ENCODE measurements around the gene BAIAP2. TPM values are rescaled to one million over a fixed set of nuclear protein-coding genes. Genes with fewer than 3 reads are reported as not detected.

BAIAP2 gene
- total and polyA plus RNA-seq, 7 donors, result 6.5 to 52.3 (median 32.6) TPM

DNA sequence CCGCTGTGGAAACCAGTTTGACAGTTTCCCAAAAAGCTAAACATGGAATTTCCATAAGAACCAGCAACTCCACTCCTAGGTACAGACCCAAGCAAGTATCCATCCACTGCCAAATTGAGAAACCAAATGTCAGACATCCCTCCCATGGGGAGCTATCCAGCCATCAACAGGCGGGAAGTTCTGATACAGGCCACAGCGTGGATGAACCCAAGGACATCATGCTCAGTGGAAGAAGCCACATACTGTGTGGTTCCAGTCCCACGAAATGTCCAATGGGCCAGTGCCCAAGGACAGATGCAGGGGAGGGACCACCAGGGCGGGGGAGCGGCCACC is 12.6 kb upstream of the BAIAP2 start:
- no peaks in the 10 kb centered on the region for H3K27me3 ChIP-seq
- no peaks in the 10 kb centered on the region for H3K9me3 ChIP-seq
- peaks cover 0 to 81% (median 66%) of the 10 kb centered on the region in 4 donors for H3K4me1 ChIP-seq
- TF ChIP-seq POLR2A (IDR thresholded peaks at IDR 0.05) (no peak), EP300 (IDR thresholded peaks at IDR 0.05) (no peak), POLR2AphosphoS5 (IDR thresholded peaks at IDR 0.05) (no peak)
- TF ChIP-seq, protein P1, sequence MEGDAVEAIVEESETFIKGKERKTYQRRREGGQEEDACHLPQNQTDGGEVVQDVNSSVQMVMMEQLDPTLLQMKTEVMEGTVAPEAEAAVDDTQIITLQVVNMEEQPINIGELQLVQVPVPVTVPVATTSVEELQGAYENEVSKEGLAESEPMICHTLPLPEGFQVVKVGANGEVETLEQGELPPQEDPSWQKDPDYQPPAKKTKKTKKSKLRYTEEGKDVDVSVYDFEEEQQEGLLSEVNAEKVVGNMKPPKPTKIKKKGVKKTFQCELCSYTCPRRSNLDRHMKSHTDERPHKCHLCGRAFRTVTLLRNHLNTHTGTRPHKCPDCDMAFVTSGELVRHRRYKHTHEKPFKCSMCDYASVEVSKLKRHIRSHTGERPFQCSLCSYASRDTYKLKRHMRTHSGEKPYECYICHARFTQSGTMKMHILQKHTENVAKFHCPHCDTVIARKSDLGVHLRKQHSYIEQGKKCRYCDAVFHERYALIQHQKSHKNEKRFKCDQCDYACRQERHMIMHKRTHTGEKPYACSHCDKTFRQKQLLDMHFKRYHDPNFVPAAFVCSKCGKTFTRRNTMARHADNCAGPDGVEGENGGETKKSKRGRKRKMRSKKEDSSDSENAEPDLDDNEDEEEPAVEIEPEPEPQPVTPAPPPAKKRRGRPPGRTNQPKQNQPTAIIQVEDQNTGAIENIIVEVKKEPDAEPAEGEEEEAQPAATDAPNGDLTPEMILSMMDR (IDR thresholded peaks at IDR 0.05), result no peak
- intact Hi-C loops (cut with DNase I), result no loop called here
- peak overlapping the region in 3 of 4 donors; percentile 81 to 82 (median 82) for H3K27ac ChIP-seq
- 92 to 94% methylated on average over 6 of the region's 6 CpGs for WGBS, 2 donors
- H3K4me3 ChIP-seq, result no peak overlapping the region
- H3K36me3 ChIP-seq, result no peaks in the 10 kb centered on the region
- no peak for DNase-seq

DNA sequence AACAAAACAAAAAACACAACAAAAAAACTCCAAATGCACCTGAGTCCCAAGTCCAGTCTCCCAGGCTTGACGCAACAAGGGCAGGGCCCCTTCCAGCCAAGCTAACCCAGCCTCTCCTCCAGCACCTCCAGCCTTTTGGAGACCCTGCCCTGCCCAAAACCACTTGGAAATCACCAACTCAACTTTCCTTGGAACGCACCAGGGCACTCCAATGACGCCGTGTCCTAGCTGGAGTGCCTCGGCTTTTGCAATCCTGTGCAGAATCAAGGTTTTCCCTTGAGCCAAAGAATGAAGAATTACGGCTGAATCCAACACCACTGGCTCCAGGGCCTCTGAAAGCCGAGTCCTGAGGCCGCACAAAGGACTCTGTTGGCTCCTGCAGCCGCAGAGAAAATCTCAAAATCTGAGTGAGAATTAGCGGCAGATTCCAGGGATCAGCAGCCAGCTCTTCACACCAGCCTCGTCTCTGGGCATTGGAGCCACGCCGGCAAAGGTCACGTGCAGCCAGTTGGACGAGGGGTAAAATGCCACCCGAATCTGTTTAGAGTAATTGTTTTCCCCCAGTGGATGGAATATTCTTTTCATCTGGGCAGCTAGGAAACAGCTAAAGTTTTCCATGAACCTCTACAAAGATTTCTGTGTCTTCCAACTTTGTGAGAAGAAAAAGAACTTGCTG is 9.7 kb upstream of the BAIAP2 start:
- Histone ChIP-seq H3K9me3 (no peaks in the 10 kb centered on the region), H3K27ac (peak overlapping the region in 3 of 4 donors; percentile 67 to 72 (median 70)), H3K4me3 (no peak overlapping the region), H3K27me3 (peaks cover 0 to 9% (median 0%) of the 10 kb centered on the region in 3 donors), H3K4me1 (peaks cover 0 to 70% (median 57%) of the 10 kb centered on the region in 4 donors), H3K36me3 (no peaks in the 10 kb centered on the region)
- TF ChIP-seq POLR2AphosphoS5 (IDR thresholded peaks at IDR 0.05), result no peak
- TF ChIP-seq POLR2A (IDR thresholded peaks at IDR 0.05), result no peak
- no peak for TF ChIP-seq EP300 (IDR thresholded peaks at IDR 0.05)
- TF ChIP-seq, protein P1 (IDR thresholded peaks at IDR 0.05), result no peak
- WGBS, 2 donors, result 82 to 89% methylated on average over 16 of the region's 16 CpGs
- peak; percentile 72 for DNase-seq
- intact Hi-C loops (cut with DNase I), result no loop called here

DNA sequence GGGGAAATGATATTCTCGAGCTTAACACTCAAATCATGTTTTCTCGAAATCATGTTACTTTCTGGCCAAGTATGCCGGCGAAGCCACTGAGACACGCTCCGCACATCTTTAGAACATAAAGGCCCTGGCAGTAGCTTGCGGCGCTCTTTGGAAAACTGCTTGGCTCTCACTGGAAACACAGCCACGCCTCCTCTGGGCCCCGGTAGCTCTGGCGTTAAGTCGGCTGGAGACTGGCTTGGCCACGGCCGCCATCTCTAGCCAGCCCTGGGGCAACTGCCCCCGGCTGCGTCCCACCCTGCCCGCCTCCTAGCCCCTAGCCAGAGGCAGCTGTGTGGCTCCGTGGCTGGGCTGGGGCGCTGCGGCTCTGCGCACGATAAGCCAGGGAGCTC is 9.2 kb upstream of the BAIAP2 start:
- intact Hi-C loops (cut with DNase I), result loop anchor here (2.0 kb wide), 1 partner anchor 71 kb away; no protein-coding TSS in a partner anchor
- DNase-seq, result peak; percentile 74
- H3K4me3 ChIP-seq, result no peak overlapping the region
- no peaks in the 10 kb centered on the region for H3K9me3 ChIP-seq
- TF ChIP-seq POLR2AphosphoS5 (IDR thresholded peaks at IDR 0.05), result no peak
- no peak for TF ChIP-seq EP300 (IDR thresholded peaks at IDR 0.05)
- TF ChIP-seq POLR2A (IDR thresholded peaks at IDR 0.05), result no peak
- H3K27ac ChIP-seq, result peak overlapping the region; percentile 67 to 72 (median 69)
- H3K36me3 ChIP-seq, result no peaks in the 10 kb centered on the region
- peaks cover 0 to 65% (median 52%) of the 10 kb centered on the region in 4 donors for H3K4me1 ChIP-seq
- peaks cover 0 to 9% (median 0%) of the 10 kb centered on the region in 3 donors for H3K27me3 ChIP-seq
- 86% methylated on average over 22 of the region's 22 CpGs for WGBS, 2 donors

DNA sequence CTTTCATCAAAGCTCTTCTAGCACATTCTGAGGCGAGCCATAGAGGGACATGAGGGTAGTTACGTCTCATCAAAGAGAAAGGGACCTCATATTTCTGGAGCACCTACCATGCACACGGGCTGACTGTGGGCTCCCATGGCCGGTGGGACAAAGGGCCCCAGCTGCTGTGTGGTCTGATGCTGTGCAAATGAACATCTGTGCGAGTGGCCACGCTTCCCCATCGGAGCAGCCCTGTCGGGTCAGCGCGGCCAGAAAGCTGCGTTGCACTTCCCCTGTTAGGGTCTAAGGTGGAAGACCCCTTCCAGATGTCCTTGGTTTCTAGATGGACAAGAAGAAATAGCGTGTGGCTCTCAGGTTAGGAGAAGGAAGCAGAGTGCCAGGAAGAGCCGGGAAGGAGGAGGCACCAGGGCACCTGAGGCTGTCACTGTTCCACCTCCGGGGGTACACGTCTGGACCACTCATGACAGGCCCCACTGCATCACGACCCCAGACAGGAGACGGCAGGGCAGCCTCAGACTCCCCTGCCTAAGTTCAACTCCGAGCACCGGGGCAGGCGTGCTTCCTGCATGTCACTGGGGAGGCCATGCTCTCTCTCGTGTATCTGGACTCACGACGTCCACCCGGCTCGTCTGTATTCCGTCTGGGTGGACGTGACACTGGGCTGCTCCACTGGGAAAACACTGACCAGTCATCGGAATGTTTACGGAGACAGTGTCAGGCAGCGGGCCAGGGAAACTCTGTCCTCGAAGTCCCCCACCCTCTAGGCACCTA is 8.5 kb upstream of the BAIAP2 start:
- intact Hi-C loops (cut with DNase I), result loop anchor here (2.0 kb wide), 1 partner anchor 70 kb away; no protein-coding TSS in a partner anchor
- WGBS, 2 donors, result 65 to 73% methylated on average over 31 of the region's 31 CpGs
- H3K36me3 ChIP-seq, result no peaks in the 10 kb centered on the region
- TF ChIP-seq EP300 (IDR thresholded peaks at IDR 0.05) (no peak), POLR2A (IDR thresholded peaks at IDR 0.05) (no peak), POLR2AphosphoS5 (IDR thresholded peaks at IDR 0.05) (no peak)
- TF ChIP-seq, protein P1 (IDR thresholded peaks at IDR 0.05), result no peak
- peaks cover 0 to 9% (median 0%) of the 10 kb centered on the region in 3 donors for H3K27me3 ChIP-seq
- H3K4me1 ChIP-seq, result peaks cover 0 to 58% (median 44%) of the 10 kb centered on the region in 4 donors
- H3K9me3 ChIP-seq, result no peaks in the 10 kb centered on the region
- H3K27ac ChIP-seq, result peak overlapping the region; percentile 67 to 72 (median 69)
- H3K4me3 ChIP-seq, result peak overlapping the region in 1 of 4 donors; percentile 11
- DNase-seq, result peak; percentile 74

DNA sequence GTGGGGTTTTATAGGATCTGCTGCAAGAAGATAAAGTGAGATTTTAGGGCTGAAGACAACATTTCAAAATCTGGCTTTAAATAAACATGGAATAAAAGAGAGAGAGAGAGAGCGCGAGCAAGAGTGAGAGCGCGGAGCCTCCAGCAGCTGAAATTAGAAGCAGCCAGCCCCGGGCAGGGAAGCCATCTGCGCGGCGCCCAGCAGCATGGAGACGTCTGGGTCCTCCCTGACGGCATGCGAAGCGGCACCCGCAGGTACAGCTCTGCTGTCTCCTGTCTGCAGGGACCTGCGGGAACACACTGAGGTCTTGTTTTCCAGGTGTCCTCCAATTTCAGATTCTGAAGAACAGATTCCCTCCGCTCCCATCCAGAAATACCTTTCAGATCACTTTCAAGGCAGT is 7.9 kb upstream of the BAIAP2 start:
- intact Hi-C loops (cut with DNase I), result loop anchor here (2.0 kb wide), 1 partner anchor 70 kb away; no protein-coding TSS in a partner anchor
- peaks cover 0 to 52% (median 39%) of the 10 kb centered on the region in 4 donors for H3K4me1 ChIP-seq
- H3K27ac ChIP-seq, result peak overlapping the region in 3 of 4 donors; percentile 67 to 72 (median 70)
- H3K27me3 ChIP-seq, result peaks cover 0 to 9% (median 0%) of the 10 kb centered on the region in 3 donors
- DNase-seq, result peak; percentile 74
- peak in 2 of 4 donors; percentile 21 to 28 for TF ChIP-seq POLR2AphosphoS5 (IDR thresholded peaks at IDR 0.05)
- no peak for TF ChIP-seq EP300 (IDR thresholded peaks at IDR 0.05)
- no peak for TF ChIP-seq POLR2A (IDR thresholded peaks at IDR 0.05)
- TF ChIP-seq, protein P1 (IDR thresholded peaks at IDR 0.05), result no peak
- 66 to 75% methylated on average over 15 of the region's 15 CpGs for WGBS, 2 donors
- no peaks in the 10 kb centered on the region for H3K9me3 ChIP-seq
- H3K36me3 ChIP-seq, result peaks cover 0 to 3% (median 0%) of the 10 kb centered on the region in 4 donors
- H3K4me3 ChIP-seq, result peak overlapping the region in 1 of 4 donors; percentile 11
